Endothelial cell of umbilical vein (primary cell): ENCODE data around the gene TIA1.

Source experiments
- CTCF ChIP-seq, 2 donors: IDR thresholded peaks; 1 replicate in 1 of 2; 2 replicates in 1 of 2; pipeline ENCODE4 v1.5.1; 2011; ENCODE audit warnings: low read length in 2 of 2, mild to moderate bottlenecking in 2 of 2, moderate library complexity in 2 of 2, control low read depth in 1 of 2, inconsistent platforms in 1 of 2, low read depth in 1 of 2; ENCODE audit not compliant: insufficient read depth in 1 of 2; ENCODE audit errors: extremely low read depth in 1 of 2
- EZH2 ChIP-seq: IDR thresholded peaks from 2 replicates; pipeline ENCODE4 v1.6.1; 2012; ENCODE audit warnings: borderline replicate concordance, low read depth, mild to moderate bottlenecking, moderate library complexity, low read length, inconsistent platforms; ENCODE audit not compliant: severe bottlenecking
- POLR2A ChIP-seq: IDR thresholded peaks from 2 replicates; pipeline ENCODE4 v1.6.1; 2012; ENCODE audit warnings: low read depth, mild to moderate bottlenecking, control low read depth, low read length
- POLR2AphosphoS5 ChIP-seq: IDR thresholded peaks from 2 replicates; pipeline ENCODE4 v1.6.1; 2012; ENCODE audit warnings: low read depth, mild to moderate bottlenecking, control low read depth, low read length, moderate library complexity; ENCODE audit not compliant: insufficient read depth

GRCh38 chr2:70201831-70202230 lies 46.6 kb downstream of the TIA1 start:
- TF ChIP-seq CTCF (IDR thresholded peaks at IDR 0.05; ENCODE audit: extremely low read depth in 1 of 2, insufficient read depth in 1 of 2, low read depth in 1 of 2, low read length in 2 of 2) (no peak), POLR2A (no peak), POLR2AphosphoS5 (no peak), EZH2 (no peak)
